ENCODE measurements around the gene UNC5C. TPM values are rescaled to one million over a fixed set of nuclear protein-coding genes. Genes with fewer than 3 reads are reported as not detected.

UNC5C gene
- total RNA-seq, 3 donors from 2014 or later (not counting 1 experiment from before 2014, with no cell fraction given), result not detected

GRCh38 chr4:95129821-95130311 is 418.9 kb downstream of the UNC5C start:
- ATAC-seq, result no peak
- H3K9me3 ChIP-seq (ENCODE audit: control insufficient read depth, insufficient read depth, low read length), result no peaks in the 10 kb centered on the region
- H3K4me3 ChIP-seq (ENCODE audit: low read length), result no peak overlapping the region
- Mint-ChIP-seq H3K27ac (peak overlapping the region in 1 of 2 donors; percentile 23), H3K9me3 (no peaks in the 10 kb centered on the region), H3K4me1 (peaks cover 7 to 9% of the 10 kb centered on the region in 2 donors), H3K27me3 (ENCODE audit: low read depth in 2 of 2) (no peaks in the 10 kb centered on the region), H3K4me3 (no peak overlapping the region), H3K36me3 (no peaks in the 10 kb centered on the region)
- DNase-seq, result no peak
- WGBS (ENCODE audit: insufficient coverage), result 18% methylated on average over 6 of the region's 7 CpGs
- no peaks in the 10 kb centered on the region for H3K4me1 ChIP-seq (ENCODE audit: control insufficient read depth, insufficient read depth, low read length)
- no peaks in the 10 kb centered on the region for H3K36me3 ChIP-seq (ENCODE audit: control insufficient read depth, insufficient read depth, low read length)
- H3K27ac ChIP-seq (ENCODE audit: low read length), result no peak overlapping the region
- no peaks in the 10 kb centered on the region for H3K27me3 ChIP-seq (ENCODE audit: control insufficient read depth, insufficient read depth, low read length)
- no peak for TF ChIP-seq CTCF (IDR thresholded peaks at IDR 0.05)
- intact Hi-C loops (cut with micrococcal nuclease), result no loop called here

DNA sequence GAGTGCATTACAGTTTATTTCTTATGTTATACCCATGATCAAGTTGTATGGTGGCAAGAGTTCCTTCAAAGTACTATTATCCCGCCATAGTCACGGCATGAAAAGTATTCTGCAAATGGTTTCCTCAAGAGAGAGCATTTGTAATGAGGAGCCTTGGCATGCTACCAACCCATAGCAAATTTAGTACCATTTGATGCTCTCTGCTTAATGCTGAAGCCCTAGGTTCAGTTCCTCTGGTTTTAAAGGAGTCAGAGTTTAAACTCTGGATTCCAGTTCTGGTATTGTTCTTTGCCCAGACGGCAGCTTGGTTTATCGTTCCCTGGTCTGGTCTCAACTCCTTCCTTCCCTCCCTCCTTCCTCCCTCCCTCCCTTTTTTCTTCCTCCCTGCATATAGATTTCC is 419.7 kb downstream of the UNC5C start:
- TF ChIP-seq CTCF (IDR thresholded peaks at IDR 0.05), result no peak
- intact Hi-C loops (cut with micrococcal nuclease), result no loop called here
- no peaks in the 10 kb centered on the region for H3K36me3 Mint-ChIP-seq
- H3K4me3 ChIP-seq (ENCODE audit: low read length), result no peak overlapping the region
- peaks cover 7 to 9% of the 10 kb centered on the region in 2 donors for H3K4me1 Mint-ChIP-seq
- H3K9me3 ChIP-seq (ENCODE audit: control insufficient read depth, insufficient read depth, low read length), result no peaks in the 10 kb centered on the region
- no peak for DNase-seq
- no peaks in the 10 kb centered on the region for H3K27me3 Mint-ChIP-seq (ENCODE audit: low read depth in 2 of 2)
- WGBS (ENCODE audit: insufficient coverage), result 70% methylated on average over 4 of the region's 4 CpGs
- H3K4me3 Mint-ChIP-seq, result no peak overlapping the region
- no peak overlapping the region for H3K27ac ChIP-seq (ENCODE audit: low read length)
- no peak overlapping the region for H3K27ac Mint-ChIP-seq
- no peaks in the 10 kb centered on the region for H3K36me3 ChIP-seq (ENCODE audit: control insufficient read depth, insufficient read depth, low read length)
- no peak for ATAC-seq
- H3K4me1 ChIP-seq (ENCODE audit: control insufficient read depth, insufficient read depth, low read length), result no peaks in the 10 kb centered on the region
- no peaks in the 10 kb centered on the region for H3K27me3 ChIP-seq (ENCODE audit: control insufficient read depth, insufficient read depth, low read length)
- H3K9me3 Mint-ChIP-seq, result no peaks in the 10 kb centered on the region

GRCh38 chr4:95124906-95125504 is 423.8 kb downstream of the UNC5C start:
- H3K27ac Mint-ChIP-seq, result no peak overlapping the region
- H3K4me1 ChIP-seq (ENCODE audit: control insufficient read depth, insufficient read depth, low read length), result no peaks in the 10 kb centered on the region
- no peaks in the 10 kb centered on the region for H3K9me3 Mint-ChIP-seq
- no peaks in the 10 kb centered on the region for H3K36me3 Mint-ChIP-seq
- H3K9me3 ChIP-seq (ENCODE audit: control insufficient read depth, insufficient read depth, low read length), result no peaks in the 10 kb centered on the region
- DNase-seq (peak in 1 of 2 donors; percentile 11), ATAC-seq (no peak)
- peaks cover 6% of the 10 kb centered on the region in 2 donors for H3K4me1 Mint-ChIP-seq
- no peaks in the 10 kb centered on the region for H3K27me3 ChIP-seq (ENCODE audit: control insufficient read depth, insufficient read depth, low read length)
- TF ChIP-seq CTCF (IDR thresholded peaks at IDR 0.05), result no peak
- H3K4me3 ChIP-seq (ENCODE audit: low read length), result no peak overlapping the region
- no peak overlapping the region for H3K4me3 Mint-ChIP-seq
- intact Hi-C loops (cut with micrococcal nuclease), result no loop called here
- WGBS (ENCODE audit: insufficient coverage), result 80% methylated on average over 4 of the region's 4 CpGs
- H3K36me3 ChIP-seq (ENCODE audit: control insufficient read depth, insufficient read depth, low read length), result no peaks in the 10 kb centered on the region
- H3K27me3 Mint-ChIP-seq (ENCODE audit: low read depth in 2 of 2), result no peaks in the 10 kb centered on the region
- no peak overlapping the region for H3K27ac ChIP-seq (ENCODE audit: low read length)

- Histone ChIP-seq H3K27ac (ENCODE audit: low read length) (no peak overlapping the region), H3K36me3 (ENCODE audit: control insufficient read depth, insufficient read depth, low read length) (no peaks in the 10 kb centered on the region), H3K4me1 (ENCODE audit: control insufficient read depth, insufficient read depth, low read length) (no peaks in the 10 kb centered on the region), H3K27me3 (ENCODE audit: control insufficient read depth, insufficient read depth, low read length) (no peaks in the 10 kb centered on the region), H3K9me3 (ENCODE audit: control insufficient read depth, insufficient read depth, low read length) (no peaks in the 10 kb centered on the region), H3K4me3 (ENCODE audit: low read length) (no peak overlapping the region)
- H3K27me3 Mint-ChIP-seq (ENCODE audit: low read depth in 2 of 2), result peaks cover 0 to 9% of the 10 kb centered on the region in 2 donors
- no peak for DNase-seq
- no peak for ATAC-seq
- no peak overlapping the region for H3K27ac Mint-ChIP-seq
- H3K4me3 Mint-ChIP-seq, result no peak overlapping the region
- no peak for TF ChIP-seq CTCF (IDR thresholded peaks at IDR 0.05)
- intact Hi-C loops (cut with micrococcal nuclease), result no loop called here
- H3K9me3 Mint-ChIP-seq, result no peaks in the 10 kb centered on the region
- H3K4me1 Mint-ChIP-seq, result no peaks in the 10 kb centered on the region
- no peaks in the 10 kb centered on the region for H3K36me3 Mint-ChIP-seq
- 80% methylated on average over 9 of the region's 9 CpGs for WGBS (ENCODE audit: insufficient coverage)
These were observed 426.8 kb downstream of the UNC5C start for GRCh38 chr4:95122001-95122400.
